Endodermal cell (in vitro differentiated cells): ENCODE measurements around the gene VAC14. TPM values are rescaled to one million over a fixed set of nuclear protein-coding genes. Genes with fewer than 3 reads are reported as not detected.

ENCODE experiments used
- DNase-seq: peaks from one replicate; pipeline ENCODE4 v3.0.0-alpha.2; 2017
- H3K27ac ChIP-seq: 2 replicates; pipeline ENCODE4 v1.5.1; 2013; ENCODE audit warnings: mild to moderate bottlenecking, low read depth, low read length, moderate library complexity
- H3K27me3 ChIP-seq: 2 replicates; pipeline ENCODE4 v1.6.1; 2013; ENCODE audit warnings: mild to moderate bottlenecking, low read length, moderate library complexity; ENCODE audit not compliant: insufficient read depth, control insufficient read depth, poor library complexity, severe bottlenecking
- H3K36me3 ChIP-seq: 2 replicates; pipeline ENCODE4 v1.7.0; 2013; ENCODE audit warnings: mild to moderate bottlenecking, low read length, moderate library complexity; ENCODE audit not compliant: control insufficient read depth, insufficient read depth
- H3K4me1 ChIP-seq: one replicate; pipeline ENCODE4 v1.7.0; 2013; ENCODE audit warnings: low read length; ENCODE audit not compliant: control insufficient read depth, insufficient read depth
- H3K4me3 ChIP-seq: 2 replicates; pipeline ENCODE4 v1.5.1; 2013; ENCODE audit warnings: mild to moderate bottlenecking, low read length, moderate library complexity
- H3K9ac ChIP-seq: 2 replicates; pipeline ENCODE4 v1.6.1; 2013; ENCODE audit warnings: mild to moderate bottlenecking, low read length, moderate library complexity; ENCODE audit not compliant: poor library complexity, severe bottlenecking; ENCODE audit errors: extremely low read depth
- H3K9me3 ChIP-seq: 2 replicates; pipeline ENCODE4 v1.6.1; 2013; ENCODE audit warnings: mild to moderate bottlenecking, low read length, moderate library complexity; ENCODE audit not compliant: control insufficient read depth
- H3K27ac Mint-ChIP-seq: 2 replicates; pipeline ENCODE4 v1.8.0; 2020; ENCODE audit warnings: mixed read lengths
- H3K27me3 Mint-ChIP-seq: 2 replicates; pipeline ENCODE4 v1.8.0; 2021; ENCODE audit warnings: mild to moderate bottlenecking, mixed read lengths; ENCODE audit not compliant: insufficient read depth
- H3K36me3 Mint-ChIP-seq: 2 replicates; pipeline ENCODE4 v1.8.0; 2020; ENCODE audit warnings: low read depth, mixed read lengths
- H3K4me1 Mint-ChIP-seq: 2 replicates; pipeline ENCODE4 v1.8.0; 2020; ENCODE audit warnings: mixed read lengths
- H3K4me3 Mint-ChIP-seq: 2 replicates; pipeline ENCODE4 v1.8.0; 2020; ENCODE audit warnings: mild to moderate bottlenecking, moderate library complexity, mixed read lengths
- H3K9me3 Mint-ChIP-seq: 2 replicates; pipeline ENCODE4 v1.8.0; 2020; ENCODE audit warnings: mild to moderate bottlenecking, mixed read lengths
- WGBS, 2 experiments: methylation state at CpG; one replicate each; pipeline versions ENCODE4 v1.1.5 to v1.1.7; 2013; ENCODE audit warnings: missing lambda C conversion rate in 2 of 2, mixed read lengths in 1 of 2; ENCODE audit not compliant: insufficient coverage in 1 of 2, insufficient read length in 1 of 2; 5-methylcytosine and 5-hydroxymethylcytosine counted together
- total RNA-seq, 2 donors: library from RNA; stranded (reverse); fragmentation: NEBNext Ultra II Directional in 1 of 2; extraction: Animal tissue kit (Norgen Biotek cat#: 25700) in 1 of 2; gene quantifications; 2 replicates in 1 of 2; 3 replicates in 1 of 2; pipeline ENCODE4 v1.2.1, GENCODE V29; 2021
- TF ChIP-seq, protein P1 (sequence below): fragments of 200-600 bp; sonication (generic); conservative IDR thresholded peaks from 2 replicates; pipeline ENCODE4 v1.5.0; 2021; ENCODE audit warnings: antibody characterized with exemption, mild to moderate bottlenecking

The VAC14 gene
- total RNA-seq, 2 donors from 2014 or later: 47.5 to 48.7 TPM

DNA sequence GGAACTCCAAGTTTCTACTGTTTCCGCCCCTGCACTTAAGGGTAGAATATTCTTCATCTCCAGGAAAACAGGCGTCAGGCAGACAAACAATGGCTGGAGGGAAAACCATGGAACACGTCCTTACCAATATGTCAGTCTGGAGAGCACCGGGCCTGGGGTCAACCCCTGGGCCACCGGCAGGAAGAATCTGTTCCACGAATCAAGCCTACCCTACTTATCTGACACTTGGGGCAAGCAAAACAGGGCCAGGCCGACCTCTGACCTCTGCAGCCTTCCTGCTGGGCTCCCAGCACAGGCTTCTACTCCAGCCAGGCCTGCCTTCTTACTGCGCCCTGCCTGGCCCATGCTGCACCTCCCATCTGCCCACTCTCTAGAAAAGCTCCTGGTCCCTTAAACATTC is 10.1 kb downstream of the VAC14 start:
- Mint-ChIP-seq H3K27ac (peak overlapping the region; percentile 61), H3K36me3 (peaks cover 4% of the 10 kb centered on the region), H3K4me1 (peaks cover 19% of the 10 kb centered on the region), H3K27me3 (no peaks in the 10 kb centered on the region), H3K9me3 (no peaks in the 10 kb centered on the region), H3K4me3 (no peak overlapping the region)
- TF ChIP-seq, protein P1, sequence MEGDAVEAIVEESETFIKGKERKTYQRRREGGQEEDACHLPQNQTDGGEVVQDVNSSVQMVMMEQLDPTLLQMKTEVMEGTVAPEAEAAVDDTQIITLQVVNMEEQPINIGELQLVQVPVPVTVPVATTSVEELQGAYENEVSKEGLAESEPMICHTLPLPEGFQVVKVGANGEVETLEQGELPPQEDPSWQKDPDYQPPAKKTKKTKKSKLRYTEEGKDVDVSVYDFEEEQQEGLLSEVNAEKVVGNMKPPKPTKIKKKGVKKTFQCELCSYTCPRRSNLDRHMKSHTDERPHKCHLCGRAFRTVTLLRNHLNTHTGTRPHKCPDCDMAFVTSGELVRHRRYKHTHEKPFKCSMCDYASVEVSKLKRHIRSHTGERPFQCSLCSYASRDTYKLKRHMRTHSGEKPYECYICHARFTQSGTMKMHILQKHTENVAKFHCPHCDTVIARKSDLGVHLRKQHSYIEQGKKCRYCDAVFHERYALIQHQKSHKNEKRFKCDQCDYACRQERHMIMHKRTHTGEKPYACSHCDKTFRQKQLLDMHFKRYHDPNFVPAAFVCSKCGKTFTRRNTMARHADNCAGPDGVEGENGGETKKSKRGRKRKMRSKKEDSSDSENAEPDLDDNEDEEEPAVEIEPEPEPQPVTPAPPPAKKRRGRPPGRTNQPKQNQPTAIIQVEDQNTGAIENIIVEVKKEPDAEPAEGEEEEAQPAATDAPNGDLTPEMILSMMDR: no peak
- H3K27ac ChIP-seq: no peak overlapping the region
- no peaks in the 10 kb centered on the region for H3K9me3 ChIP-seq
- no peaks in the 10 kb centered on the region for H3K4me1 ChIP-seq
- no peaks in the 10 kb centered on the region for H3K27me3 ChIP-seq
- DNase-seq: no peak
- no peak overlapping the region for H3K4me3 ChIP-seq
- no peak overlapping the region for H3K9ac ChIP-seq
- WGBS, 2 experiments: 79 to 85% methylated on average over 2 to 8 of the region's 8 CpGs
- peaks cover 7% of the 10 kb centered on the region for H3K36me3 ChIP-seq

DNA sequence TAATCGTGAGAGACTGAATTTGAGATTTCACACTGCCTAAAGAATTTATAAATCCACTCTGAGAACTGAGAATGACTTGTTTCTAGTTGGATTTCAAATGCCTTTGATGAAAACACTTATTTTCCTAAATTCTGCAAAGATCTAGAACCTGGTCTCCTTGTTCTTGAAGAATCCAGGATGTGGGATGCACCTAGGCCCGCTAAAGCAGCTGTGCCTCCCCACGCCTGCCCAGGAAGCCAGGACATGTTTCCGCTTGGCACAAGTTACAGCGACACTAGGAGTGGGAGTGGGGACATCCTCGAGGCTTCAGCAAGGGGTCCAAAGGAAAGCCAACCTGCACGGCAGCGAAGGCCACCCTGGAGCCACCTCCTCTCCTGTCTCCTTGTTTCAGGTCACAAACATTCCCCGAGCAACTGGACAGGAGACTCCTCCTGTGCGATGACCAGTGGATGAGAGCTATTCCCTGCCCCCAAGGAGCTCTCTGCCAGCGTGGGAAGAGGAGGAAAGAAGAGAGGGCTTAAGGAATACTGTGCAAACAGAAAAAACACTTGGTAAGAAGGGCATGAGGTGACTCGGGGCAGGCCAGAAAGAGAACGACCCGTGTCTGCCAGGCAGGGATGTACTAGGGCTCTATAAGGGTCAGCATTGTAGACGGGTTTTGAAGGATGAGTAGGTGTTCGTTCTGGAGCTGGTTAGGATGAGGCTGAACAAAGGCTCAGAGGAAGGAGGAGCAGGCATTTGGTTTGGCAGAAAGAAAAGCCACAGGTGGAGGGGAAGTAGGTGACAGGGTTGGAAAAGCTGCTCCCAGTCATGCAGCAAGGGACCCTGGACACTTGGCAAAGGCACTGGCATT is 11.1 kb downstream of the VAC14 start:
- H3K36me3 ChIP-seq: peaks cover 17% of the 10 kb centered on the region
- TF ChIP-seq, protein P1: no peak
- H3K4me1 ChIP-seq: no peaks in the 10 kb centered on the region
- no peaks in the 10 kb centered on the region for H3K9me3 Mint-ChIP-seq
- WGBS, 2 experiments: 90 to 91% methylated on average over 10 to 16 of the region's 16 CpGs
- H3K27me3 Mint-ChIP-seq: no peaks in the 10 kb centered on the region
- peaks cover 19% of the 10 kb centered on the region for H3K4me1 Mint-ChIP-seq
- H3K27ac ChIP-seq: no peak overlapping the region
- no peaks in the 10 kb centered on the region for H3K9me3 ChIP-seq
- no peak overlapping the region for H3K27ac Mint-ChIP-seq
- no peaks in the 10 kb centered on the region for H3K27me3 ChIP-seq
- DNase-seq: no peak
- H3K4me3 Mint-ChIP-seq: no peak overlapping the region
- no peak overlapping the region for H3K9ac ChIP-seq
- H3K4me3 ChIP-seq: no peak overlapping the region
- peaks cover 12% of the 10 kb centered on the region for H3K36me3 Mint-ChIP-seq

DNA sequence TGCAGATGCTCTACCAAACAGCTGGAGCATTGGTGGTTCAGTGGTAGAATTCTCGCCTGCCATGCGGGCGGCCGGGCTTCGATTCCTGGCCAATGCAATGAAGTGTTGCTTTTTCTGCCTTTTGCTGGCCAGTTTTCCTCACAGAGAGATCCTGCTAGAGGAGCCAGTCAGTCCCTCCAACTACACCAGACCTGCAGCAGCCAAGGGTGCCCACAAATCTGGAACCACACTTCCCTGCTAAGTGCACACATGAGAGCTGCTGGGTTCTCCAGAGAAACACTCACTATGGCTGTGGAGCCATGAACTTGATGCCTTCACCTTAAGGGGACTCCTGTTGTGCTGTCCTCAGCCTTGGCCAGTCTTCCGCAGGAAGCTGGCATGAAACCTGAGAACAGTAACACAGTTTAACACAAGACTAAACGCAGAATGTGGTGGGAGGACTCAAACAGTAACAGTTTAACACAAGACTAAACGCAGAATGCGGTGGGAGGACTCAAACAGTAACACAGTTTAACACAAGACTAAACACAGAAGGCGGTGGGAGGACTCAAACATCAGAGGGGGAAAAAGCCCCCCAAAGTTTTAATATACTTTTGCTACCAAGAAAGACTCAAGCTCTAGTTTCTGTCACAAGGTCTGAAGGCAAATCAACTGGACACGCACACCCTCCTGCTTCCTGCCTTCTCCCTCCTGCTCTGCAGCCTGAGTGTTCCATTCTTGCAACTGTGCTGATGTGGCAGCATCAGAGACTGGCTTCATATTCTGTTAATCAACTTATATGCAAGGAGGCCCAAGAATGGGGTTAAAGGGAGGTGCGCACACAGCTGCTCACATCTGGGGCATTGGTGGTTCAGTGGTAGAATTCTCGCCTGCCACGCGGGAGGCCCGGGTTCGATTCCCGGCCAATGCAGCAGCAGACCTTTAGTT is 12.0 kb downstream of the VAC14 start:
- H3K4me1 ChIP-seq: no peaks in the 10 kb centered on the region
- TF ChIP-seq, protein P1: no peak
- no peak overlapping the region for H3K27ac ChIP-seq
- no peak overlapping the region for H3K9ac ChIP-seq
- peaks cover 24% of the 10 kb centered on the region for H3K36me3 ChIP-seq
- no peaks in the 10 kb centered on the region for H3K27me3 ChIP-seq
- 91 to 95% methylated on average over 16 to 18 of the region's 18 CpGs for WGBS, 2 experiments
- DNase-seq: peak; percentile 69
- Mint-ChIP-seq H3K27ac (peak overlapping the region; percentile 63), H3K9me3 (no peaks in the 10 kb centered on the region), H3K4me1 (peaks cover 16% of the 10 kb centered on the region), H3K27me3 (no peaks in the 10 kb centered on the region), H3K36me3 (peaks cover 21% of the 10 kb centered on the region), H3K4me3 (no peak overlapping the region)
- no peaks in the 10 kb centered on the region for H3K9me3 ChIP-seq
- H3K4me3 ChIP-seq: no peak overlapping the region
